ENCODE data around the gene DISC1.
A peak's percentile ranks its signal among the peaks of the same experiment; 100 is the strongest.
"Not testable (repeated sequence)": the region's sequence is repeated elsewhere in the genome, so short reads cannot be mapped to it uniquely, and the experiment has no call there.

Gene DISC1

DNA sequence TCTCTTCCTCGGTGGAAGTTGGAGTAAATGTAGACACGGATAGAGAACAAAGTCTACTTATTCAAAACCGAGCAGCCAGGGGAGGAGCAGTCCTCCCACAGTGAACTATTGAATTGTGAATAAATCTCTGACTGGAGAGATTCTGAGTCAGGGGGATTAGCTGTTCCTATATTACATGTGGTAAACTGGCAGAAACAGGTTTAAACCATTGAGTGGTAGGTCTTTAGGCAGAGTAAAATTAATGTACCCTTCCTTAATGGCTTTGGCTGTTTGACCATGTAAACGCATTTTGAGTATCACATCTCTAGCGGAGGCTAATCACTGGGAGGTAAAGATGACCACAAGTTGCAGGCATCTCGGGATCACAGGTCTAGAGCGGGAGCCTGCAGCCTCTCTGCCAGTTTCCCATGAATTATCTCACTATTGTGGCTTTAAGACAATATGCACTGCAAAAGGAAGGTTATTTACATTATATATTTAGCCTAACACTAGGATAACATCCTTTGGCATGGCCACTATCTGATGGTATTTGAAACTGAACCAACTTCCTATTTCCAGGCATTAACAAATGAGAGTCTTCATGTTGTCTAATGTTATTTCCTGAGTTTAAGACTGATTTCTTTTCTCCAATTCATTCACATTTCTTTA, 7.9 kb upstream of the DISC1 start:
- Mint-ChIP-seq H3K27me3 (ENCODE audit: low read depth, poor library complexity) (peaks cover 70% of the 10 kb centered on the region), H3K4me3 (no peak overlapping the region), H3K4me1 (no peaks in the 10 kb centered on the region), H3K27ac (no peak overlapping the region), H3K36me3 (ENCODE audit: low read depth) (no peaks in the 10 kb centered on the region), H3K9me3 (no peaks in the 10 kb centered on the region)
- no peak for DNase-seq
- TF ChIP-seq, protein P1, sequence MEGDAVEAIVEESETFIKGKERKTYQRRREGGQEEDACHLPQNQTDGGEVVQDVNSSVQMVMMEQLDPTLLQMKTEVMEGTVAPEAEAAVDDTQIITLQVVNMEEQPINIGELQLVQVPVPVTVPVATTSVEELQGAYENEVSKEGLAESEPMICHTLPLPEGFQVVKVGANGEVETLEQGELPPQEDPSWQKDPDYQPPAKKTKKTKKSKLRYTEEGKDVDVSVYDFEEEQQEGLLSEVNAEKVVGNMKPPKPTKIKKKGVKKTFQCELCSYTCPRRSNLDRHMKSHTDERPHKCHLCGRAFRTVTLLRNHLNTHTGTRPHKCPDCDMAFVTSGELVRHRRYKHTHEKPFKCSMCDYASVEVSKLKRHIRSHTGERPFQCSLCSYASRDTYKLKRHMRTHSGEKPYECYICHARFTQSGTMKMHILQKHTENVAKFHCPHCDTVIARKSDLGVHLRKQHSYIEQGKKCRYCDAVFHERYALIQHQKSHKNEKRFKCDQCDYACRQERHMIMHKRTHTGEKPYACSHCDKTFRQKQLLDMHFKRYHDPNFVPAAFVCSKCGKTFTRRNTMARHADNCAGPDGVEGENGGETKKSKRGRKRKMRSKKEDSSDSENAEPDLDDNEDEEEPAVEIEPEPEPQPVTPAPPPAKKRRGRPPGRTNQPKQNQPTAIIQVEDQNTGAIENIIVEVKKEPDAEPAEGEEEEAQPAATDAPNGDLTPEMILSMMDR (IDR thresholded peaks at IDR 0.05), result no peak

DNA sequence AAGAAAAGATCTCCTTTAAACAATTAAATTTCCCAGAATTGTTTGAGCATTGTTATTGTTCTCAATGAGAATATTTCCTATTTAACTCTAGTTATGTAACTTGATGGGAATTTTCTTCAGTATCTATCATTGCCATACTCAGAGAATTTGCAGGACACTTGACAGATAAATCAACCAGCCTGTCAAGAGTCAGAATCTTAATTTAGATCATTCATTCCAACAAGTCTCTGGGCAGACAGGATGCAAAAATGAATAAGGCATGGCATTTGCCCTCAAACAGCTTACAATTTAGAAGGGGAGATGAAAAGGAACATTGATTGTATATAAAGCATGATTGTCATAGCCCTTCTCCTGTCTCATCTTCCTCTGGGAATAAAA, 7.3 kb upstream of the DISC1 start:
- no peak overlapping the region for H3K27ac Mint-ChIP-seq
- DNase-seq, result no peak
- H3K4me1 Mint-ChIP-seq, result no peaks in the 10 kb centered on the region
- peaks cover 72% of the 10 kb centered on the region for H3K27me3 Mint-ChIP-seq (ENCODE audit: low read depth, poor library complexity)
- TF ChIP-seq, protein P1 (IDR thresholded peaks at IDR 0.05), result no peak
- no peak overlapping the region for H3K4me3 Mint-ChIP-seq
- H3K9me3 Mint-ChIP-seq, result peaks cover 2% of the 10 kb centered on the region
- no peaks in the 10 kb centered on the region for H3K36me3 Mint-ChIP-seq (ENCODE audit: low read depth)

DNA sequence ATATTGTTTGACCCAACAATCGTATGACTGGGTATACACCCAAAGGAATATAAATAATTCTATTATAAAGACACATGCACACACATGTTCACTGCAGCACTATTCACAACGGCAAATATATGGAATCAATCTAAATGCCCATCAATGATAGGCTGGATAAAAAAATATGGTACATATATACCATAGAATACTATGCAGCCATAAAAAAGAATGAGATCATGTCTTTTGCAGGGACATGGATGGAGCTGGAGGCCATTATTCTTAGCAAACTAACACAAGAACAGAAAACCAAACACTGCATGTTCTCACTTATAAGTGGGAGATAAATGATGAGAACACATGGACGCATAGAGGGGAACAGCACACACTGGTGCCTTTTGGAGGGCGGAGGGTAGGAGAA, 1.5 kb upstream of the DISC1 start:
- DNase-seq; H3K4me3 Mint-ChIP-seq; H3K27ac Mint-ChIP-seq; H3K36me3 Mint-ChIP-seq (ENCODE audit: low read depth): not testable (repeated sequence)
- H3K27me3 Mint-ChIP-seq (ENCODE audit: low read depth, poor library complexity), result peaks cover 56% of the 10 kb centered on the region
- H3K9me3 Mint-ChIP-seq, result peaks cover 14% of the 10 kb centered on the region
- peaks cover 16% of the 10 kb centered on the region for H3K4me1 Mint-ChIP-seq

GRCh38 chr1:231625975-231626534, 535 bp upstream of the DISC1 start:
- no peak for DNase-seq
- TF ChIP-seq, protein P1 (IDR thresholded peaks at IDR 0.05), result no peak
- Mint-ChIP-seq H3K4me3 (peak overlapping the region; percentile 86), H3K9me3 (peaks cover 14% of the 10 kb centered on the region), H3K36me3 (ENCODE audit: low read depth) (no peaks in the 10 kb centered on the region), H3K4me1 (peaks cover 16% of the 10 kb centered on the region), H3K27ac (no peak overlapping the region), H3K27me3 (ENCODE audit: low read depth, poor library complexity) (peaks cover 48% of the 10 kb centered on the region)

DNA sequence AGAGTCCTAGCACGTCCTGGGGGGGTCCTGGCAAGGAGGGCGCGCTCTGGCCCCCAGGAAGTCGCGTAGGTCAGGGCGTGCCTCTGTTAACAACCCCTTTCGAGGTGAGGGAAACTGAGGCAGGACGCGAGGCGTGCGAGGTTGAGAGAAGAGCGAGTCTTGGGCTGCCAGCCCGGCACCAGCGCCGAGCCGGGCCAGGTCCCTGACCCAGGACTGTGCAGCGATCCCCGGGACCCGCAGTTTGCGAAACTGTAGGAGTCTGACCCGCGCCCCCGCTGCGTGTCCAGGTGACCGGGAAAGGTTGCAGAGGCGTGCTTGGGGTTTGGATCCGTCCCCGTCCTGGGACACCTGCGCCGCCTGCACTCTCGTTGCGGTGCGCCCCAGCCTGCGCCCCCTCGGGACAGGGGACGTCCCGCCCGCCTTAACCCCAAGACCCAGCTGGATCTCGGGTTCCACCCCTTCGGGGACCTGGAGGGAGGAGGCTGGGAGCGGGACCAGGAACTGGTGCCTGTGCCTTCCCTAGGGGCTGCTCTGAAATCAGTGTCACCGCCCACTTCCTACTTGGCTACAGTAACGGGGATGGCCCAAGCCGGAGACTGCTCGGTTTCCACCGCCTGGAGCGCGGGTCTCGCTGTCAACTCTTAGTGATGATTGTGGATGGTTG, 493 bp downstream of the DISC1 start:
- H3K36me3 Mint-ChIP-seq (ENCODE audit: low read depth), result no peaks in the 10 kb centered on the region
- H3K4me3 Mint-ChIP-seq, result peak overlapping the region; percentile 86
- H3K27ac Mint-ChIP-seq, result no peak overlapping the region
- H3K27me3 Mint-ChIP-seq (ENCODE audit: low read depth, poor library complexity), result peaks cover 37% of the 10 kb centered on the region
- H3K4me1 Mint-ChIP-seq, result peaks cover 16% of the 10 kb centered on the region
- H3K9me3 Mint-ChIP-seq, result peaks cover 14% of the 10 kb centered on the region
- TF ChIP-seq, protein P1 (IDR thresholded peaks at IDR 0.05), result no peak
- DNase-seq, result peak; percentile 65

- Mint-ChIP-seq H3K4me3 (no peak overlapping the region), H3K27ac (no peak overlapping the region), H3K9me3 (peaks cover 14% of the 10 kb centered on the region), H3K4me1 (peaks cover 16% of the 10 kb centered on the region), H3K36me3 (ENCODE audit: low read depth) (no peaks in the 10 kb centered on the region), H3K27me3 (ENCODE audit: low read depth, poor library complexity) (peaks cover 27% of the 10 kb centered on the region)
- TF ChIP-seq, protein P1 (IDR thresholded peaks at IDR 0.05), result no peak
- no peak for DNase-seq
These were observed 1.8 kb downstream of the DISC1 start for GRCh38 chr1:231628207-231628876.
